Mesodermal cell (in vitro differentiated cells): ENCODE measurements around the gene TMPRSS15.

Source experiments
- H3K27ac ChIP-seq: 2 replicates; pipeline ENCODE4 v1.7.0; 2013; ENCODE audit warnings: mild to moderate bottlenecking, low read depth, low read length, moderate library complexity; ENCODE audit not compliant: severe bottlenecking
- H3K36me3 ChIP-seq: 2 replicates; pipeline ENCODE4 v1.7.1; 2013; ENCODE audit warnings: mild to moderate bottlenecking, low read length, moderate library complexity; ENCODE audit not compliant: control insufficient read depth, insufficient read depth
- H3K4me1 ChIP-seq: one replicate; pipeline ENCODE4 v1.7.1; 2013; ENCODE audit warnings: mild to moderate bottlenecking, low read length; ENCODE audit not compliant: insufficient read depth, control insufficient read depth, poor library complexity, severe bottlenecking
- H3K4me3 ChIP-seq: 2 replicates; pipeline ENCODE4 v1.7.0; 2013; ENCODE audit warnings: low read length, control low read depth, mild to moderate bottlenecking; ENCODE audit not compliant: insufficient read depth, poor library complexity, severe bottlenecking; ENCODE audit errors: extremely low read depth
- H3K9me3 ChIP-seq: 2 replicates; pipeline ENCODE4 v1.7.1; 2013; ENCODE audit warnings: mild to moderate bottlenecking, low read length, moderate library complexity; ENCODE audit not compliant: control insufficient read depth
- WGBS, 2 experiments: methylation state at CpG; one replicate each; pipeline ENCODE4 v1.1.5; 2013; ENCODE audit warnings: missing lambda C conversion rate in 2 of 2; ENCODE audit not compliant: insufficient coverage in 2 of 2; 5-methylcytosine and 5-hydroxymethylcytosine counted together

Gene TMPRSS15

GRCh38 chr21:18350216-18350615, 53.4 kb downstream of the TMPRSS15 start:
- H3K4me3 ChIP-seq: no peak overlapping the region
- H3K36me3 ChIP-seq: no peaks in the 10 kb centered on the region
- no peaks in the 10 kb centered on the region for H3K4me1 ChIP-seq
- 85 to 100% methylated on average over 2 of the region's 2 CpGs for WGBS, 2 experiments
- no peaks in the 10 kb centered on the region for H3K9me3 ChIP-seq
- H3K27ac ChIP-seq: no peak overlapping the region

GRCh38 chr21:18349468-18349867, 54.1 kb downstream of the TMPRSS15 start:
- Histone ChIP-seq H3K36me3 (no peaks in the 10 kb centered on the region), H3K4me1 (no peaks in the 10 kb centered on the region), H3K4me3 (no peak overlapping the region), H3K9me3 (no peaks in the 10 kb centered on the region), H3K27ac (no peak overlapping the region)
- 86 to 94% methylated on average over 2 to 3 of the region's 4 CpGs for WGBS, 2 experiments

GRCh38 chr21:18340387-18340942, 63.1 kb downstream of the TMPRSS15 start:
- Histone ChIP-seq H3K4me3 (no peak overlapping the region), H3K27ac (no peak overlapping the region), H3K4me1 (no peaks in the 10 kb centered on the region), H3K9me3 (no peaks in the 10 kb centered on the region), H3K36me3 (no peaks in the 10 kb centered on the region)
- 80% methylated on average over 1 of the region's 4 CpGs; no CpG with 5 or more reads in 1 of the 2 experiments for WGBS, 2 experiments

GRCh38 chr21:18335651-18336236, 67.8 kb downstream of the TMPRSS15 start:
- H3K4me1 ChIP-seq: no peaks in the 10 kb centered on the region
- 67 to 80% methylated on average over 1 of the region's 1 CpG for WGBS, 2 experiments
- H3K36me3 ChIP-seq: no peaks in the 10 kb centered on the region
- no peak overlapping the region for H3K4me3 ChIP-seq
- no peaks in the 10 kb centered on the region for H3K9me3 ChIP-seq
- H3K27ac ChIP-seq: no peak overlapping the region

GRCh38 chr21:18334066-18334465, 69.5 kb downstream of the TMPRSS15 start:
- 89% methylated on average over 1 of the region's 1 CpG; no CpG with 5 or more reads in 1 of the 2 experiments for WGBS, 2 experiments
- H3K36me3 ChIP-seq: no peaks in the 10 kb centered on the region
- no peaks in the 10 kb centered on the region for H3K4me1 ChIP-seq
- H3K4me3 ChIP-seq: no peak overlapping the region
- no peak overlapping the region for H3K27ac ChIP-seq
- no peaks in the 10 kb centered on the region for H3K9me3 ChIP-seq

- Histone ChIP-seq H3K36me3 (no peaks in the 10 kb centered on the region), H3K27ac (no peak overlapping the region), H3K4me3 (no peak overlapping the region), H3K9me3 (no peaks in the 10 kb centered on the region), H3K4me1 (no peaks in the 10 kb centered on the region)
- 70 to 80% methylated on average over 1 to 2 of the region's 3 CpGs for WGBS, 2 experiments
These were observed 85.4 kb downstream of the TMPRSS15 start for GRCh38 chr21:18318156-18318555.

- 38 to 42% methylated on average over 1 of the region's 1 CpG for WGBS, 2 experiments
- H3K4me1 ChIP-seq: no peaks in the 10 kb centered on the region
- no peaks in the 10 kb centered on the region for H3K9me3 ChIP-seq
- no peak overlapping the region for H3K4me3 ChIP-seq
- no peak overlapping the region for H3K27ac ChIP-seq
- H3K36me3 ChIP-seq: no peaks in the 10 kb centered on the region
These were observed 105.4 kb downstream of the TMPRSS15 start for GRCh38 chr21:18298228-18298627.

GRCh38 chr21:18294100-18294499, 109.5 kb downstream of the TMPRSS15 start:
- Histone ChIP-seq H3K27ac (no peak overlapping the region), H3K4me3 (no peak overlapping the region), H3K36me3 (no peaks in the 10 kb centered on the region), H3K9me3 (no peaks in the 10 kb centered on the region), H3K4me1 (no peaks in the 10 kb centered on the region)
- WGBS, 2 experiments: 83 to 88% methylated on average over 6 to 8 of the region's 9 CpGs

- Histone ChIP-seq H3K36me3 (no peaks in the 10 kb centered on the region), H3K4me1 (no peaks in the 10 kb centered on the region), H3K9me3 (no peaks in the 10 kb centered on the region), H3K27ac (no peak overlapping the region), H3K4me3 (no peak overlapping the region)
- WGBS, 2 experiments: 80% methylated on average over 2 of the region's 2 CpGs; no CpG with 5 or more reads in 1 of the 2 experiments
These were observed 113.7 kb downstream of the TMPRSS15 start for GRCh38 chr21:18289876-18290275.

- Histone ChIP-seq H3K4me1 (no peaks in the 10 kb centered on the region), H3K9me3 (no peaks in the 10 kb centered on the region), H3K36me3 (no peaks in the 10 kb centered on the region), H3K4me3 (no peak overlapping the region), H3K27ac (no peak overlapping the region)
- 83% methylated on average over 2 of the region's 4 CpGs; no CpG with 5 or more reads in 1 of the 2 experiments for WGBS, 2 experiments
These were observed 118.2 kb downstream of the TMPRSS15 start for GRCh38 chr21:18285379-18285778.

GRCh38 chr21:18275781-18276180, 127.8 kb downstream of the TMPRSS15 start:
- Histone ChIP-seq H3K36me3 (no peaks in the 10 kb centered on the region), H3K27ac (no peak overlapping the region), H3K9me3 (no peaks in the 10 kb centered on the region), H3K4me3 (no peak overlapping the region), H3K4me1 (no peaks in the 10 kb centered on the region)
- 57 to 100% methylated on average over 1 of the region's 3 CpGs for WGBS, 2 experiments
